ENCODE measurements around the gene PPME1.

DNA sequence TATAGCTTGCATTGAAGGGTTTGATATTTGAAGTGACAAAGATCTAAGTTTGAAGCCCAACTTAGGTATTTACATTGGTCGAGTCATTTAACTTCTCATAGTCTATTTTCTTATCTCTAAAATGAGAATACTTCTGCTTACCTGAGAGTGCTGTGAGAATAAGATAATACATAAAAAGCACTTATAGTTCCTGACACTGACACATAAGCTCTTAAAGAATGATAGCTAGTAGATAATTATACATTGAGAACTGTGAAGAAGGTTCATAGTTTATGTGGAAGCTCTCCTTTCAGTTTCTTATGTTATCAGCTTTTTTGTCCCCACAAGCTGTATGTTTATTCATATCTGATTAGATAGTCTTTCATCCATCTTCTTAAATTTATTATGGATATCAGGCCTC, 4.8 kb downstream of the PPME1 start:
- TF ChIP-seq MZF1 (tag by site-specific recombination; IDR thresholded peaks at IDR 0.05; ENCODE audit: borderline replicate concordance): no peak
- TF ChIP-seq TRIM28 (IDR thresholded peaks at IDR 0.05; ENCODE audit: borderline replicate concordance, low read length): no peak
- no peak for TF ChIP-seq ZNF311 (tag by site-specific recombination; IDR thresholded peaks at IDR 0.05; ENCODE audit: borderline replicate concordance)
